ENCODE measurements around the gene DENND1A.

Gene DENND1A

DNA sequence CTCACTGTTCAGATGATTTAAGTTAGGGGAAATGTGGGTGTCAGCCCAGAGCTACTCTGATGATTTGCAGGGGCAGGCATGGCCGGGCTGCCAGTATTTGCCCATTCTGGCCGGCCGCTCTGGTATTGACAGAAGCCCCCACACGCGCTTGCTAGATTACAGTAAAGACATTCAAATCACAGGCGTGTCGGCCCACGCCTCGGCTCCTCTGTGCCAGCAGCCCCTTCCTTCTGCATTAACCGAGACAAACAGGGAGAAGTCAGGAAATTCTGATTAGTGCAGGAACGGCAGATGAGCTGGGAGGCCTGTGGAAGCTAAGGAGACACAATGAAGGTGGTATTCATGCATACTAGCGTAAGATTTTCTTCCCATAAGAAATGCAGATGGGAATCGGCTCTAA is 460.6 kb downstream of the DENND1A start:
- DNase-seq (ENCODE audit: low read depth) = no peak
- no peak overlapping the region for H3K4me3 ChIP-seq (ENCODE audit: low read length)
- no peak for TF ChIP-seq CTCF (conservative IDR thresholded peaks at IDR 0.05; ENCODE audit: low read depth, low read length)

DNA sequence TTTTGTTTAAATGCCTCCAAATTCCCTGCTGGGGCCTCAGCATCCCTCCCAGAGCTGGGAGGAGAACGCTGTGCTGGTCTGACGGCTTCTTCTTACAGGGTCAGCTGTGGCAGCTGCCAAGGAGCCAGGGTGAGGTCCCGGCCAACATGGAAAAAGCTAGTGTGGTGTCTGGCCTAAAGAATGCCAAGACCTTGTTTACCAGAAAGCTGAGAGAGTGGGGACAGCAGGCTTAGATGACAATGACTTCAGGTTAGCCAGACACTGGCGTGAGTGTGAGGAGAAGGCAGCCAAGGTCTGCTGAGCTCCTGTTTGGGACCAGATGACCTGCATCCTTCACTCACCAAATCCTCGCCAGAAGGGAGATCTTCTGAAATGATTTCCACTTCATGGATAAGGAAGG is 461.4 kb downstream of the DENND1A start:
- DNase-seq (ENCODE audit: low read depth) = no peak
- TF ChIP-seq CTCF (conservative IDR thresholded peaks at IDR 0.05; ENCODE audit: low read depth, low read length) = no peak
- H3K4me3 ChIP-seq (ENCODE audit: low read length) = no peak overlapping the region

GRCh38 chr9:123465304-123465703 is 464.6 kb downstream of the DENND1A start:
- no peak overlapping the region for H3K4me3 ChIP-seq (ENCODE audit: low read length)
- TF ChIP-seq CTCF (conservative IDR thresholded peaks at IDR 0.05; ENCODE audit: low read depth, low read length) = no peak
- no peak for DNase-seq (ENCODE audit: low read depth)

GRCh38 chr9:123460091-123460490 is 469.8 kb downstream of the DENND1A start:
- TF ChIP-seq CTCF (conservative IDR thresholded peaks at IDR 0.05; ENCODE audit: low read depth, low read length) = no peak
- no peak for DNase-seq (ENCODE audit: low read depth)

GRCh38 chr9:123457583-123457982 is 472.3 kb downstream of the DENND1A start:
- TF ChIP-seq CTCF (conservative IDR thresholded peaks at IDR 0.05; ENCODE audit: low read depth, low read length) = no peak
- no peak for DNase-seq (ENCODE audit: low read depth)
- no peak overlapping the region for H3K4me3 ChIP-seq (ENCODE audit: low read length)

More at GRCh38 chr9:123460091-123460490, 469.8 kb downstream of the DENND1A start:
- H3K4me3 ChIP-seq (ENCODE audit: low read length) = no peak overlapping the region

DNA sequence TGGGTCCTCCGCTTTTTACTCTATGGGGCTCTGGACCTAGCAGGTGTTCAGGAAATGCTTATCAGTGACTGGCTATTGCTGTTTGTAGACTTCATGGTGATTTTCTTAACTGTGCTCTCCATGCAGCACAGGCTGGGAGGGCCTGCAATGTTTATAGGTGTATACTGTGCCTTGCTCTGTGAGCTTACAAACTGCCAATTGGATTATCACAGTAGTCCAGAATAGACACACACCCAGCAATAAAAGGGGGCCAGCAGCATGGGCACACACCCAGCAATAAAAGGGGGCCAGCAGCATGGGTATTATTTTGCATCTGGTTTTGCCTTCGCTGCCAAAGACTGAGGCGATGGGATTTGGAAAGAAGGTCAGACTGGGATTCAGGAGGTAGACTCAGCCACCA is 473.9 kb downstream of the DENND1A start:
- H3K4me3 ChIP-seq (ENCODE audit: low read length) = no peak overlapping the region
- no peak for TF ChIP-seq CTCF (conservative IDR thresholded peaks at IDR 0.05; ENCODE audit: low read depth, low read length)
- DNase-seq (ENCODE audit: low read depth) = no peak

- TF ChIP-seq CTCF (conservative IDR thresholded peaks at IDR 0.05; ENCODE audit: low read depth, low read length) = no peak
- no peak overlapping the region for H3K4me3 ChIP-seq (ENCODE audit: low read length)
- DNase-seq (ENCODE audit: low read depth) = no peak
Observed at GRCh38 chr9:123455187-123455586, 474.7 kb downstream of the DENND1A start.

All from retinal pigment epithelial cell (primary cell).